Kidney (tissue), 14 donors: ENCODE data around the gene CERS2. TPM values are rescaled to one million over a fixed set of nuclear protein-coding genes. Genes with fewer than 3 reads are reported as not detected.

ENCODE experiments used
- DNase-seq, 5 donors: peaks; one replicate each; pipeline ENCODE4 v3.0.0-alpha.2; 2013 to 2020
- FAIRE-seq: peaks from 2 replicates; lab custom pipeline; 2012; peaks lifted over from hg19 to GRCh38; lab: Jason Lieb, UNC
- H3K27ac ChIP-seq, 2 donors: one replicate each; pipeline ENCODE4 v1.7.0; 2013; ENCODE audit warnings: low read depth in 2 of 2, low read length in 2 of 2, inconsistent platforms in 1 of 2
- H3K27me3 ChIP-seq: one replicate; pipeline ENCODE4 v1.7.1; 2013; ENCODE audit warnings: low read length, inconsistent platforms; ENCODE audit not compliant: control insufficient read depth, insufficient read depth
- H3K36me3 ChIP-seq, 3 donors: one replicate each; pipeline versions ENCODE4 v1.7.0 to v1.7.1; 2013; ENCODE audit warnings: low read length in 3 of 3, control low read depth in 1 of 3, inconsistent platforms in 1 of 3; ENCODE audit not compliant: insufficient read depth in 3 of 3, control insufficient read depth in 2 of 3
- H3K4me1 ChIP-seq, 3 donors: one replicate each; pipeline versions ENCODE4 v1.7.0 to v1.7.1; 2013; ENCODE audit warnings: low read length in 3 of 3, inconsistent platforms in 1 of 3, low read depth in 1 of 3; ENCODE audit not compliant: control insufficient read depth in 2 of 3, insufficient read depth in 2 of 3
- H3K4me3 ChIP-seq, 3 donors: one replicate each; pipeline versions ENCODE4 v1.7.0 to v1.8.1; 2013; ENCODE audit warnings: low read length in 3 of 3, control low read depth in 1 of 3, inconsistent platforms in 1 of 3
- H3K9ac ChIP-seq, 3 donors: one replicate each; pipeline versions ENCODE4 v1.7.0 to v1.7.1; 2013; ENCODE audit warnings: low read length in 3 of 3, control low read depth in 1 of 3, inconsistent platforms in 1 of 3
- H3K9me3 ChIP-seq, 3 donors: one replicate each; pipeline versions ENCODE4 v1.7.0 to v1.7.1; 2013; ENCODE audit warnings: low read length in 3 of 3, control low read depth in 1 of 3, inconsistent platforms in 1 of 3; ENCODE audit not compliant: control insufficient read depth in 2 of 3, insufficient read depth in 1 of 3
- intact Hi-C: fragments of 100-400 bp; cut with DNase I; formaldehyde crosslinking; loops from one replicate; pipeline ENCODE4 v1.11.1; 2022
- polyA plus RNA-seq: library from polyadenylated mRNA; stranded (reverse); fragments of 350-450 nt; fragmentation: Illumina TruSeq; extraction: RNeasy Lipid Tissue Mini Kit (QIAGEN cat#74804); gene quantifications from one replicate; pipeline ENCODE4 v1.2.3, GENCODE V29; 2014; ENCODE audit warnings: low read depth, low replicate concordance; ENCODE audit not compliant: insufficient read depth
- total RNA-seq: library from RNA; stranded (reverse); fragmentation: NEBNext Ultra II Directional; extraction: Animal tissue kit (Norgen Biotek cat#: 25700); gene quantifications from one replicate; pipeline ENCODE4 v1.2.1, GENCODE V29; 2021
- TF ChIP-seq, protein P1 (sequence below): IDR thresholded peaks from 3 replicates; pipeline ENCODE4 v1.5.1; 2012; ENCODE audit warnings: mild to moderate bottlenecking, moderate library complexity, borderline replicate concordance; ENCODE audit not compliant: insufficient read depth; ENCODE audit errors: extremely low read depth
- donor health status: control.
- donor health status: control.
- donor health status: control.
- donor health status: control.
- donor health status: control.
- donor health status: DM: yes; HTN: yes; CAD: no.
- donor health status: Normal renal cell carcinoma (clear cell type).

Gene CERS2
- total and polyA plus RNA-seq, 2 donors from 2014 or later: 258 to 268 TPM

DNA sequence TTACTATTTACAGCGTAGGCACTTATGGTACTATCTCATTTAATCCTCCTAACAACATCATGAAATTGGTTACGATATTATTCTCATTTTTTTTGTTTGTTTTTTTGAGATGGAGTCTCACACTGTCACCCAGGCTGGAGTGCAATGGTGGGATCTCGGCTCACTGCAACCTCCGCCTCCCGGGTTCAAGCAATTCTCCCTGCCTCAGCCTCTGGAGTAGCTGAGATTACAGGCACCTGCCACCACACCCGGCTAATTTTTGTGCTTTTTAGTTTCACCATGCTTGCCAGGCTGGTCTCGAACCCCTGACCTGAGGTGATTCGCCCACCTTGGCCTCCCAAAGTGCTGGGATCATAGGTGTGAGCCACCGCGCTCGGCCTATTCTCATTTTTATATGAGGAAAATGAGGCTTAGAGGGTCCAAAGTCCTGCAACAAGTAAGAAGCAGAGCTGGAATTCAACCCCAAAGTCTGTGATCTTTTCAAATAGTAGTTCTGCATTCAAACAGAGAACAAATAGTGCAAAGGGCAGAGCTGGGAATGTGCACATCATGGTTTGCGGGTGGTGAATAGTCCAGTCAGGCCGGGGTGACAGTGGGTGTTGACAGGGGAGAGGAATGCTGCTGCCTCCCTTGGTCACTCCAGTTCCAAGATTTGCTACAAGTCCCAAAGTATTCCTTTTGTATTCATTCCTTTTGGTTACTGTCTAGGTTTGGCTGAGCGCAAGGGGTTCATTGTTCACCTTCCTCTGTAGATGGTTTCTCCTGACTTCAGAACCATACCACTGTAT lies 38.2 kb upstream of the CERS2 start:
- intact Hi-C loops: no loop called here
- no peak for FAIRE-seq

DNA sequence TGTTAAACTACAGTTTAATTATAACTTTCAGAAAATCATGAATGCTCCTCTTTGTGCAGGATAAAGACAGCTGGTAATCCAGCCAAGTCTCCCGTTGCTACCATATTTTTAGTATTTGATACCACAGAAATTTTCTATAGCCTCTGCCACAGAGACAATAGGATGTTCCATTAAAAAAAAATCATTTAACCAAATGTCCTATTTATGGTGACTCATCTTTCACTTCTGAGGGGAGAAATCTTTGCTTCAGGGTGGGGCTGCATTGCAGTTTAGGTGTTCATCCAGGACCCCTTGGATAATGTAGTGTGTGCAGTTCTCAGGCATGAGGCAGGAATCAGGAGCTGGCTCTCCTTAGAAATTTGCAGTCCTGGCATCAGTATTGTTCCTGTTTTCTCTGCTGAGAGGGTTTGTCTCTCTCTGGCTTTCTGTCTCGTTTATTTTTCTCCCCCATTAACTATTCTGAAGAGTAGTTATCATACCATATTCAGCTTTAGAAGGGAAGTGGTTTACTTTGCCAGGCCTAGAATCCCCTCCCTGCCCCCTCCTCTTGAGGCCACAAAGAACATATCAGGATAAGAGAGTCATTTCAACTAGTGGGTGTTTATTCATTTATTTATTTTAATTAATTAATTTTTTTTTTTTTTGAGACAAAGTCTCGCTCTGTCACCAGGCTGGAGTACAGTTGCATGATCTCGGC lies 36.7 kb upstream of the CERS2 start:
- Histone ChIP-seq H3K4me3 (no peak overlapping the region), H3K4me1 (peaks cover 3 to 19% (median 14%) of the 10 kb centered on the region in 3 donors), H3K9me3 (no peaks in the 10 kb centered on the region), H3K27me3 (no peaks in the 10 kb centered on the region), H3K27ac (no peak overlapping the region), H3K36me3 (no peaks in the 10 kb centered on the region), H3K9ac (no peak overlapping the region)
- TF ChIP-seq, protein P1, sequence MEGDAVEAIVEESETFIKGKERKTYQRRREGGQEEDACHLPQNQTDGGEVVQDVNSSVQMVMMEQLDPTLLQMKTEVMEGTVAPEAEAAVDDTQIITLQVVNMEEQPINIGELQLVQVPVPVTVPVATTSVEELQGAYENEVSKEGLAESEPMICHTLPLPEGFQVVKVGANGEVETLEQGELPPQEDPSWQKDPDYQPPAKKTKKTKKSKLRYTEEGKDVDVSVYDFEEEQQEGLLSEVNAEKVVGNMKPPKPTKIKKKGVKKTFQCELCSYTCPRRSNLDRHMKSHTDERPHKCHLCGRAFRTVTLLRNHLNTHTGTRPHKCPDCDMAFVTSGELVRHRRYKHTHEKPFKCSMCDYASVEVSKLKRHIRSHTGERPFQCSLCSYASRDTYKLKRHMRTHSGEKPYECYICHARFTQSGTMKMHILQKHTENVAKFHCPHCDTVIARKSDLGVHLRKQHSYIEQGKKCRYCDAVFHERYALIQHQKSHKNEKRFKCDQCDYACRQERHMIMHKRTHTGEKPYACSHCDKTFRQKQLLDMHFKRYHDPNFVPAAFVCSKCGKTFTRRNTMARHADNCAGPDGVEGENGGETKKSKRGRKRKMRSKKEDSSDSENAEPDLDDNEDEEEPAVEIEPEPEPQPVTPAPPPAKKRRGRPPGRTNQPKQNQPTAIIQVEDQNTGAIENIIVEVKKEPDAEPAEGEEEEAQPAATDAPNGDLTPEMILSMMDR: no peak
- FAIRE-seq: no peak
- intact Hi-C loops: no loop called here
- DNase-seq: no peak

More for the DNA sequence above, 38.2 kb upstream of the CERS2 start:
- no peaks in the 10 kb centered on the region for H3K9me3 ChIP-seq
- DNase-seq: peak in 2 of 5 donors; percentile 42 to 62
- H3K27me3 ChIP-seq: no peaks in the 10 kb centered on the region
- peak overlapping the region in 2 of 3 donors; percentile 6 to 9 for H3K4me3 ChIP-seq
- peaks cover 0 to 3% (median 0%) of the 10 kb centered on the region in 3 donors for H3K36me3 ChIP-seq
- H3K27ac ChIP-seq: peak overlapping the region; percentile 47 to 76
- H3K9ac ChIP-seq: no peak overlapping the region
- peaks cover 2 to 14% (median 8%) of the 10 kb centered on the region in 3 donors for H3K4me1 ChIP-seq
- TF ChIP-seq, protein P1: no peak

DNA sequence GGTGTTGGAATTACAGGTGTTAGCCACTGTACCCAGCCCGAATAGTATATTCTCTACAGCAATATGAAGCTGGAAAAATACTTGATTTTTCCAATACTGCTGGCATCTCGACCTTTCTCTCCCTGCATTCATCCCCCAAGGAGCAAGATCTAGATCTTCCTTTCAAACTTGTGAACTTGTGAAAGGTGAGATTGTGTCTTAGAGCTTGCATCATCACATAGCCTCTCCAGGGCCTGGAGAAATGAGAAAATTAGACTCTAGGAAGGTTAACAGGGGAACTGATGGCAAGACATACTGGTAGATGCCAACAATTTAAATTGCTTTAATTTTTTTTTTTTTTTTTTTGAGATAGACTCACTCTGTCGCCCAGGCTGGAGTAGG lies 35.7 kb upstream of the CERS2 start:
- Histone ChIP-seq H3K27me3 (no peaks in the 10 kb centered on the region), H3K27ac (no peak overlapping the region), H3K9me3 (no peaks in the 10 kb centered on the region), H3K9ac (no peak overlapping the region), H3K4me1 (peaks cover 3 to 19% (median 14%) of the 10 kb centered on the region in 3 donors), H3K36me3 (no peaks in the 10 kb centered on the region), H3K4me3 (no peak overlapping the region)
- DNase-seq: no peak
- no peak for FAIRE-seq
- TF ChIP-seq, protein P1: no peak
- intact Hi-C loops: no loop called here
